Measurements from ENCODE around the gene JPH4.
"Not testable (repeated sequence)": the region's sequence is repeated elsewhere in the genome, so short reads cannot be mapped to it uniquely, and the experiment has no call there.

JPH4 gene

DNA sequence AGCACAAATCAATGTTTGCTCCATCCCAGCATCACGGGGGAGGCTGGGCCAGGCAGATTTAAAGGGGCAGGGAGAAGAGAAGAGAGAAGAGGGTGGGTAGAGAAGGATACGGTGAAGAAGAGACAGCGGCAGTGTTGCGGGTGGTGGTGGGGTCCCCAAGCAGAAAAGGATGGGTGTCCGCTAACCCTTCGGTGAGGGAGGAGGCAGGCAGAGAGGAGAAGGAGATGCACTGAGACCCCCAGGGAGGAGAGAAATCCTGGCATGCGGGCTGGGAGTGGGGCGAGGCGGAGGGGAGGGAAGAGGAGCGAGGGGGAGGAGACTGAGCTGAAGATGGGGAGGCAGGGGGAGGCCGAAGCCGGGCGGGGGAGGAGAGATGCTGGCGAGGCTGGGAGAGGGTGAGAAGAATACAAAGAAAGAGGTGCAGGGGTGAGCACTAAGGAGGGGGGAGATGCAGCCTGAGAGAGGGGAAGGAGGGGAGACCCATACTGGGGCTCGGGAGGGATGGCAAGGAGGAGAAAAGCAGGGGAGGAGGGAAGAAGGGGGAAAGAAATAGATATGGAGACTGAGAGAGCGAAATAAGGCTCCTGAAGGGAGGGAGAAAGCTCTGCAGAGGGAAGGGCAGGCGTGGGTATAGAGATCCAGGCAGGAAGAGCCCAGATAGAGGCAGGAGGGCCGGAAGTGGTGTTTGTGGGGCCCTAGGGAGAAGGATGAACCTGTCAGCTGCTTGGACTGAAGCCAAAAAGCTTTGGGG is at the start of gene JPH4:
Gene JPH4 (minus strand): TSS at position 231 of the 751 bp plus-strand sequence. CDS start 1,337 bp downstream, outside the sequence.
- DNase-seq = no peak

DNA sequence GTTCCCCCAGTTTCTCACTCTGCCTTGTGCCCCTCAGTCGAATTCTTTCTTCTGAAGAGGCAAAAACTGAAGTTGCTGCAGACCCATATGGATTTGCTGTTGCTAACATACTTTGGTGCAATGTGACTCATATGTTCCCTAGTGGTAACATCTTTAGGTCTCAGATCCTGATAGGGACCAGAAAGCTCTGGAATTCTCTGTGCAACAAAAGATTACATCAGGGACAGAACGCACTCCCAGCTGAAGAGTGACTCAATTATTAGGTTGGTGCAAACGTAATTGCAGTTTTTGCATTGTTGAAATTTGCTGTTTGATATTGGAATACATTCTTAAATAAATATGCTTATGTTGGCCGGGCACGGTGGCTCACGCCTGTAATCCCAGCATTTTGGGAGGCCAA is 49.4 kb upstream of the JPH4 start:
- no peak for DNase-seq

DNA sequence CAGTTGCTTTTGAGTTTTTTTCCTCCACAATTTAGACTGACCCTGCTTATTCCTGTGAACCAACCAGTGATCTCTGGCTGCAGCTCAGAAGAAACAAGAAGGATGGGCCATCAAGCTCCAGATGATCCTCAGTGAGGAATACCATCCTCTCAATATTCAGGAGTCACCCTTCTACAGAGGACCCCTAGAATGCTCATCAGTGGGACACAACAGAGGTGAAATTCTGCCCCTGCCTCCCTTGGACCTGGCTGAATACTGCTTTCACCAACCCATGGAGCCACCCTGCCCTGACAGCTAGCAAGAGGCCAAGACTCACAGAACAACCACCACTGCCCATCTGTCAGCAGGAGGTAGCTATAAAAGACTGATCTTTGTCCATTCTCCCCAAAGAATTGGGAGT is 48.4 kb upstream of the JPH4 start:
- no peak for DNase-seq

GRCh38 chr14:23624830-23625404 is 46.3 kb upstream of the JPH4 start:
- no peak for DNase-seq

GRCh38 chr14:23623962-23624361 is 45.4 kb upstream of the JPH4 start:
- no peak for DNase-seq

- no peak for DNase-seq
Measured at GRCh38 chr14:23622990-23623389, 44.4 kb upstream of the JPH4 start.

- no peak for DNase-seq
Measured at GRCh38 chr14:23621932-23622730, 43.5 kb upstream of the JPH4 start.

DNA sequence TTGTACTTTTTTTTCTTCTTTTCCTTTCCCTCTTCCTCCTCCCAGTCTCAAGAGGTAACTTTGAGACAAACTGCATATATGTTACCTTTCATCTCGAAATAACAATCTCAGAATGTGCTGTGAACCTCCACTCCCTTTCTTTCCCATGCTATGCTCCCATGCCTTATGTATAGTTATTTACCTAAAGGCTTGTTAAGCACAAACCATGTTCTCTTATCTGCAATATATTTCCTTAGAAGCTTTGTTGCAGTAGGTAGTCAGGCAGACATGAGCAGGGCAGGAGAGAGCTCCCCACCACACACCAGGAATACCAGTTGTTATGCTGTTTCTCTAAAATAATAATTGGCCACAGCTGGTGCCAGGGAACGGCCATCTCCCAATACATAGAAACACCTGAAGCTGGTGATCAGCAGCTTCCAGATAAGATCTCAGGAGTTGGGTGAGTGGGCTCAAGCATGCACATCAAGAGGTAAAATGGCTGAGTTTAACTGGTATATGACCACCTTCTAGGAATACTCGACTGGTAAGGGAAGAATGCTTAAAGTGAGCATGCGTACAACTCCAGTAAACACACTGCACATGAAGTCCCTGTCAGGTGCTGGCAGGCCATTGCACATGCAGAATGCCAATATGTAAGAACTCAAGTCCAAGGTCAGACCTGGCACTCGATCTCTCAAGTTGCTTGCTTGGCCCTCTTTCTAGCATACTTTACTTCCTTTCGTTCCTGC is 42.8 kb upstream of the JPH4 start:
- DNase-seq = no peak

DNA sequence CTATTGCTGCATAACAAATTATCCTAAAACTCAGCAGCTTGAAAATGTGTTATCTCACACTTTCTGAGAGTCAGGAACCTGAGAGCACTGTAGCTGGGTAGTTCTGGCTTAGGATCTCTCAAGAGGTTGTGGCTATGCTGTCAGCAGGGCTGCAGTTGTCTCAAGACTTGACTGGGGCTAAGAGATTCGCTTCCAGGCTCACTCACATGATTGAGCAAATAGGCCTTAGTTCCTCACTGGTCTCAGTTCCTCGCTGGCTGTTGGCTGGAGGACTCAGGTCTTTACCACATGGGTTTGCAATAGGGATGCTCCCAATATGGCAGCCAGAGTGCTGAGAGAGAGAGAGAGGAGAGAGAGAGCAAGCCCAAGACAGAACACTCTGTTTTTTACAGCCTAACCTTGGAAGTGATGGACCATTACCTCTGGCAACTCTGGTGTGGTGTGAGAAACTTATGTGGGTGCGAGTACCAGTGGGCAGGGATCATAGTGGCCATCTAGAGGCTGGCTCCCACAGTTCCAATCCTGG is 41.6 kb upstream of the JPH4 start:
- DNase-seq = no peak

GRCh38 chr14:23618415-23618988 is 39.9 kb upstream of the JPH4 start:
- DNase-seq = no peak

- DNase-seq = no peak
Measured at GRCh38 chr14:23617539-23617938, 38.9 kb upstream of the JPH4 start.

DNA sequence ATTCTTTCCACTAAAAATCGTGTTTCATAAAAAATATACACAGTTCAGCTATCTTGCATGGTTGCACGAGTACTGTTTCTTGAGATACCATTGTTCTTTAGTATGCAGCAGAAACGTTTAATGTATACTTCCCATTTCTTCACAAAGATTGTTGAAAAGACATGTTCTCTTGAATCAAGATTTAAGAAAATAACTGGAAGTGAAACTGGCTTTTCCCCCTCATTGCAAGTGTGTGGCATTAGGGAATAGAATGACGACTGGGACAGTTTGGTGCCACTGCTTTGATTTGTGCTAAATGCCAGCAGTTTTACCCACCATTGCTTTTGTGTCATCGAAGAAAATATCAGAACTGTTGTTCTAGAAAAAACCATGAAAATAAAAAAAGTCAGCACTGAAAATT is 37.3 kb upstream of the JPH4 start:
- DNase-seq = no peak

DNA sequence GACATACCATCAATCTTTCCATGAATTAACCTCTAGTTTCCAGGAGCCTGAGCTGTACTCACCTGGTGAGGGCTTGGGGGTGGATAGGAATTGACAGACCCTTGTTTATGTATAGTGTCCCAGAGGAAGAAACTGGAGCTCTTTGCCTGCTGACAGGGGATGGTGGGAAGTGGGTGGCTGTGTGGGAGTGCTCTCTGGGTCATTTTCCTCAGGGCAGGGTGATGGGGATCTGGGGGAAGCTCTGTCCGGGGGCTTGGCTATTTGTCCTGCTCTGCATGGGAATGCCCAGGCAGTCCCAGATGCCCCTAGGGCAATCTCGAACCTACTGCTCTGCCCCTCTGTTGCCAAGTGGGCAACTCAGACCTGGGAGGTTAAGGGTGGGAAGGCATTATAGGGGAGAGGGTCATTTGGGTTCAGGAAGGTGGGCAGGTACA is 35.8 kb upstream of the JPH4 start:
- no peak for DNase-seq

DNA sequence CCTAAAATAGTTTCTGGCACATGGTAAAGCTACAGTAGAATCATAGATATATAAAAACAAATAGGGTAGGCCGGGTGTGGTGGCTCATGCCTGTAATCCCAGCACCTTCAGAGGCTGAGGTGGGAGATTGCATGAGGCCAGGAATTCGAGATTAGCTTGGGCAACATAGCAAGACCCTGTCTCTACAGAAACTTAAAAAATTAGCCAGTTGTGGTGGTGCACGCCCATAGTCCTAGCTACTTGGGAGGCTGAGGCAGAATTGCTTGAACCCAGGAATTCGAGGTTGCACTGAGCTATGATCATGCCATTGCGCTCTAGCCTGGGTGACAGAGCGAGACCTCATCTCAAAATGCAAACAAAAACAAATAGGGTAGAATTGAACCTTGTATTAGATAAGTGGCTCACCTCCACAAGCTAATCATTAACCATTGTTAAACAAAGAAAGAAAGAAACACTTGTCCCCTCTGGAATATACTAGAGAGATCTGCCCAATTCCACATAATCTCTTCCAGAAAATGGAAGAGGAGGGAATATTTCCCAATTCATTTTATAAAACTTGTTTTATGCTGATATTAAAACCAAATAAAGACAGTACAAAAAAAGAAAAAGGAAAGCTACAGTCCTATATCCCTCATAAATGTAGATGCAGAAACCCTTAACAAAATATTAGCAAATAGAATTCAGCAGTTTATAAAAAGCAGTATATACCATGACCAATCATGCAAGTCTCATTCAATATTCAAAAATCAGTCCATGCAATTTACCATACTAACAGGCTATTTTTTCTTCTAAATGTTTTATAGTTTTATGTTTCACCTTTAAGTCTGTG is 34.9 kb upstream of the JPH4 start:
- DNase-seq = no peak

DNA sequence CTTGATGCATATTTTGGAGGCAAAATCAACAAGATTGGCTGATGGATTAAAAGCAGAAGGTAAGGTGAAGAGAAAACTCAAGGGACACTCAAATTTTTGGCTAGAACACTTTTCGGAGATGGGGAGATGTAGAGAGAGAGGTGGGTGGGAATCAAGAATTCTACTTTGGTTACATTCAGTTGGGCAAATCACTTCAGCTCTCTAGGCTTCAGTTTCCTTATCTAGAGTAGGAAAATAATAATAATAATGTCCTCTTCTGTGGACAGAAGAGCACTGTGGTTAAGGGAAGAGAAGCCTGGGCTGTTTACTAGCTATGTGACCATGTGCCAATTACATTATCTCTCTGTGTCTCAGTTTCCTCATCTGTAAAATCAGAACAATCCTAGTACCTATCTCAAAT is 34.2 kb upstream of the JPH4 start:
- no peak for DNase-seq

- DNase-seq = no peak
Measured at GRCh38 chr14:23612354-23612732, 33.8 kb upstream of the JPH4 start.

- DNase-seq = no peak
Measured at GRCh38 chr14:23610815-23611289, 32.3 kb upstream of the JPH4 start.

- no peak for DNase-seq
Measured at GRCh38 chr14:23610090-23610814, 31.7 kb upstream of the JPH4 start.

DNA sequence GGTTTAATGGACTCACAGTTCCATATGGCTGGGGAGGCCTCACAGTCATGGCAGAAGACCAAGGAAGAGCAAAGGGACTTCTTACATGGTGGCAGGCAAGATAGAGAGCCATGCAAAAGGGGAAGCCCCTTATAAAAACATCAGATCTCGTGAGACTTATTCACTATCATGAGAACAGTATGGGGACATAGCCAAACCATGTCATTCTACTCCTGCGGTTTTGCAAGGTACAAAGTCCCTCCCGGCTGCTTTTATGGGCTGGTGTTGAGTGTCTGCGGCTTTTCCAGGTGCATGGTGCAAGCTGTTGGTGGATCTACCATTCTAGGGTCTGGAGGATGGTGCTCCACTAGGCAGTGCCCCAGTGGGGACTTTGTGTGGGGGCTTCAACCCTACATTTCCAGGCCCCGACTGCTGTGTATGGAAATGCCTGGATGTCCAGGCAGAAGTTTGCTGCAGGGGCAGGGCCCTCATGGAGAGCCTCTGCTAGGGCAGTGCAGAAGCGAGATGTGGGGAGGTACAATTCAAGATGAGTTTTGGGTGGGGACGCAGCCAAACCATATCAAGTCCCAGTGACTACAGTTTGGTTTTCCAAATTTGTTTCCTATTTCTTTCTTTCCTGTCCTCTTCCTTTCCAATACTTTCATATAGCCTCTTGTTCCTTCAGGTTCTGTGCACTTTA is 31.0 kb upstream of the JPH4 start:
- DNase-seq = not testable (repeated sequence)

- DNase-seq = no peak
Measured at GRCh38 chr14:23609001-23609400, 30.4 kb upstream of the JPH4 start.

All from stimulated activated CD4-positive, alpha-beta T cell treated with anti-CD3 and anti-CD28 coated beads, Interleukin-4, amount 100 ng/mL, for 24 hours (primary cell).